ENCODE results near the gene NGDN.

DNA sequence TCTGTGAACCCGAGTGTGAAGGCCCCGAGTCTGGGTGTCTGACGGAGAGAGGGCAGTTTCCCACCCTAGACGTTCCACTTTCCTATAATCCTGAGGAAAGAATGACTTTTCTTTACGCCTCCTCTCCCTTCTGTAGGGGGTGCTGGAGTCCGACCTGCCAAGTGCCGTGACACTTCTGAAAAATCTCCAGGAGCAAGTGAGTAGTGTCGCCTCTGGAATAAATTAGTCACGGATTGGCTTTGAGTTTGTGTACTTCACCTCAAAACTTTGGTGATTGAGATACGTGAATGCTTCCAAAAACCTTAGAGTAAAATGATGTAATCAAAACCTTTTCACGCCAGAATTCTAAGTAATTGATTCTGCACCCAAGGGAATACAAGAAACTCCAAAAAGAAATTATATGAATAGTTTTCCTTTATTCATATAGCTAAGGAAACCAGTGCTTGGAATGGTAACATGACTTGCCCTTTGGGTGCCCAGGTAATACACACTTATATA, 452 bp downstream of the NGDN start:
- no peak for TF ChIP-seq POLR2A (IDR thresholded peaks at IDR 0.05)
- TF ChIP-seq, protein P1, sequence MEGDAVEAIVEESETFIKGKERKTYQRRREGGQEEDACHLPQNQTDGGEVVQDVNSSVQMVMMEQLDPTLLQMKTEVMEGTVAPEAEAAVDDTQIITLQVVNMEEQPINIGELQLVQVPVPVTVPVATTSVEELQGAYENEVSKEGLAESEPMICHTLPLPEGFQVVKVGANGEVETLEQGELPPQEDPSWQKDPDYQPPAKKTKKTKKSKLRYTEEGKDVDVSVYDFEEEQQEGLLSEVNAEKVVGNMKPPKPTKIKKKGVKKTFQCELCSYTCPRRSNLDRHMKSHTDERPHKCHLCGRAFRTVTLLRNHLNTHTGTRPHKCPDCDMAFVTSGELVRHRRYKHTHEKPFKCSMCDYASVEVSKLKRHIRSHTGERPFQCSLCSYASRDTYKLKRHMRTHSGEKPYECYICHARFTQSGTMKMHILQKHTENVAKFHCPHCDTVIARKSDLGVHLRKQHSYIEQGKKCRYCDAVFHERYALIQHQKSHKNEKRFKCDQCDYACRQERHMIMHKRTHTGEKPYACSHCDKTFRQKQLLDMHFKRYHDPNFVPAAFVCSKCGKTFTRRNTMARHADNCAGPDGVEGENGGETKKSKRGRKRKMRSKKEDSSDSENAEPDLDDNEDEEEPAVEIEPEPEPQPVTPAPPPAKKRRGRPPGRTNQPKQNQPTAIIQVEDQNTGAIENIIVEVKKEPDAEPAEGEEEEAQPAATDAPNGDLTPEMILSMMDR (IDR thresholded peaks at IDR 0.05): no peak
